Spleen (tissue), 7 donors: ENCODE results near the gene ASB13.

Experiments
- CTCF ChIP-seq, 11 experiments: fragments of 200-600 bp in 7 of 11; fragments of 450-650 bp in 4 of 11; sonication (generic) in 4 of 11; IDR thresholded peaks in 8 of 11; conservative IDR thresholded peaks in 3 of 11; 1 replicate in 7 of 11; 2 replicates in 4 of 11; pipeline versions ENCODE4 v1.4.0 to v1.8.0; 2016 to 2021; ENCODE audit warnings: antibody characterized with exemption in 11 of 11, inconsistent platforms in 4 of 11, mild to moderate bottlenecking in 1 of 11
- POLR2A ChIP-seq, 3 donors: fragments of 450-650 bp; IDR thresholded peaks; one replicate each; pipeline ENCODE4 v1.5.1; 2017; ENCODE audit warnings: antibody characterized with exemption in 3 of 3, mild to moderate bottlenecking in 1 of 3
- donor health status: DM: no; HTN: no; CAD: no; lungs with moderate emphysema.
- donor health status: DM: no; HTN: no; CAD: no.
- donor health status: DM: no; HTN: no; CAD: no.

GRCh38 chr10:5628451-5629302, 37.7 kb downstream of the ASB13 start:
- TF ChIP-seq CTCF (IDR thresholded peaks at IDR 0.05 in 8 of 11, conservative IDR thresholded peaks at IDR 0.05 in 3 of 11) (no peak), POLR2A (IDR thresholded peaks at IDR 0.05) (no peak)
